ENCODE results near the gene ADPRHL1.

Gene ADPRHL1

DNA sequence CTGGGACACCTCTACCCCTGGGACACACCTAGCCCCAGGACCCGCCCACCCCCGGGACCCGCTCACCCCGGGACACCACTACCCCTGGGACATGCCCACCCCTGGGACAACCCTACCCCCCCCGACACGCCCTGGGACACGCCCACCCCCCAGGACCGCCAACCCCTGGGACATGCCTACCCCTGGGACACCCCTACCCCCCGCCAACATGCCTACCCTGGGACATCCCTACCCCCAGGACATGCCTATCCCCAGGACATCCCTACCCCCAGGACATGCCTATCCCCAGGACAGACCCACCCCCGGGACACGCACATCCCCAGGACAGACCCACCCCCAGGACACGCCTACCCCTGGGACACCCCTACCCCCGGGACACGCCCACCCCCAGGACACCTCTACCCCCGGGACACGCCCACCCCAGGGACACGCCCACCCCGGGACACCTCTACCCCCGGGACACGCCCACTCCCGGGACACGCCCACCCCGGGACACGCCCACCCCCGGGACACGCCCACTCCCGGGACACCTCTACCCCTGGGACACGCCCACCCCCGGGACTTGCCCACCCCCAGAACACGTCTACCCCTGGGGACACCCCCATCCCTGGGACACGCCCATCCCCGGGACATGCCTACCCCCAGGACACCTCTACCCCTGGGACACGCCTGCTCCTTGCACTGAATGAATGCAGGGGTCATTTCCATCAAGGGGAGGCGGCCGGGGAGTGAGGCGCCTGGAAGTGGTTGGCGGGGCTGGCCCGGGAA, 32.3 kb downstream of the ADPRHL1 start:
- no peak for TF ChIP-seq ZFX (IDR thresholded peaks at IDR 0.05; ENCODE audit: borderline replicate concordance)
- TF ChIP-seq, protein P1, sequence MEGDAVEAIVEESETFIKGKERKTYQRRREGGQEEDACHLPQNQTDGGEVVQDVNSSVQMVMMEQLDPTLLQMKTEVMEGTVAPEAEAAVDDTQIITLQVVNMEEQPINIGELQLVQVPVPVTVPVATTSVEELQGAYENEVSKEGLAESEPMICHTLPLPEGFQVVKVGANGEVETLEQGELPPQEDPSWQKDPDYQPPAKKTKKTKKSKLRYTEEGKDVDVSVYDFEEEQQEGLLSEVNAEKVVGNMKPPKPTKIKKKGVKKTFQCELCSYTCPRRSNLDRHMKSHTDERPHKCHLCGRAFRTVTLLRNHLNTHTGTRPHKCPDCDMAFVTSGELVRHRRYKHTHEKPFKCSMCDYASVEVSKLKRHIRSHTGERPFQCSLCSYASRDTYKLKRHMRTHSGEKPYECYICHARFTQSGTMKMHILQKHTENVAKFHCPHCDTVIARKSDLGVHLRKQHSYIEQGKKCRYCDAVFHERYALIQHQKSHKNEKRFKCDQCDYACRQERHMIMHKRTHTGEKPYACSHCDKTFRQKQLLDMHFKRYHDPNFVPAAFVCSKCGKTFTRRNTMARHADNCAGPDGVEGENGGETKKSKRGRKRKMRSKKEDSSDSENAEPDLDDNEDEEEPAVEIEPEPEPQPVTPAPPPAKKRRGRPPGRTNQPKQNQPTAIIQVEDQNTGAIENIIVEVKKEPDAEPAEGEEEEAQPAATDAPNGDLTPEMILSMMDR (IDR thresholded peaks at IDR 0.05): no peak
- no peak overlapping the region for H3K27ac ChIP-seq

DNA sequence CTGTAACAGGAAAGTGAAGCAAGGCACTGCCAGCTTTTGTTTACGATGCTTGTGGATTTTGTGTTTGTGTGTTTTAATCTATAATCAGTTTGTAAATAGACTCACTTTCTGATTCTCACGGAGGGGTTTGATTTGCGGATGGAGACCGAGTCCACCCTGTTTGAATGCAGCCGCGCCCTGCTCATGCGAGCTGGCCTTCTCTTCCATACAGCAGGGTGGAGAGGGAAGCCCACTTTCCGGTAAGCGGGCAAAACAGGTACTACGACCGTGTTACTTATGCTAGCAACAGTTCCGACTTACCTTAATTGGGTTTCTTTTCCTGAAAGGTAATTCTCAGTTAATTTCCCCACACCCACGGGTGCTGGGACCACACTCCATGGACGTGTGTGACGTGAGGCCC, 33.1 kb downstream of the ADPRHL1 start:
- TF ChIP-seq, protein P1 (IDR thresholded peaks at IDR 0.05): no peak
- TF ChIP-seq ZFX (IDR thresholded peaks at IDR 0.05; ENCODE audit: borderline replicate concordance): no peak
- H3K27ac ChIP-seq: no peak overlapping the region

DNA sequence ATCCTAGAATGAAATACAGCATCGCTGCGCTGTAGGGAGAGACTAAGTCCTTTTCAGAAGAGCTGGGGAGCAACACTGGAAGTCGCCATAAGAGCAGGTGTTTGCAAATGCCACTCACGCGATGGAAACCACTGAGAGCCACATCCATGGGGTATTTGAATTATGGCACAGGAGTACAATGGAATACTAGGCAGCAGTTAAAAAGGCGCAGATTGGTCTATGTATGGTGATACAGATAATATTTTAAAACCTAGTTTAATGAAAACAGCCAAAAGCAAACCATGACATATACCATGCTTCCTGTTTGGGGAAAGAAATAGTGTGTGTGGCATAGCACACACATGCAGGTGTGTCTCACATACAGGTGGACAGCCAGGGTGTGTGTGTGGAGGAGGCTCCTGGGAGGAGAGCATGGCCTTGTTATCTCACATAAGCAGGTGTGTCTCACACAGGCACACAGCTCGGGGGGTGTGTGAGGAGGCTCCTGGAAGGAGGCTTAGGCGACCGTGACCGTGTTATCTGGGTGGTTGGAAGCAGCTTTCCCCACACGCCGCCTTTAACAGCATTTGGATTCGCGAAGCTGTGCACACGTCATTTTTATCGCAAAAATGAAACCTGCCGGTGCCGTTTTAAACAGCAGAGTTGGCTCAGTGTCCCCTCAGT, 33.6 kb downstream of the ADPRHL1 start:
- H3K27ac ChIP-seq: no peak overlapping the region
- TF ChIP-seq, protein P1 (IDR thresholded peaks at IDR 0.05): no peak
- TF ChIP-seq ZFX (IDR thresholded peaks at IDR 0.05; ENCODE audit: borderline replicate concordance): no peak

DNA sequence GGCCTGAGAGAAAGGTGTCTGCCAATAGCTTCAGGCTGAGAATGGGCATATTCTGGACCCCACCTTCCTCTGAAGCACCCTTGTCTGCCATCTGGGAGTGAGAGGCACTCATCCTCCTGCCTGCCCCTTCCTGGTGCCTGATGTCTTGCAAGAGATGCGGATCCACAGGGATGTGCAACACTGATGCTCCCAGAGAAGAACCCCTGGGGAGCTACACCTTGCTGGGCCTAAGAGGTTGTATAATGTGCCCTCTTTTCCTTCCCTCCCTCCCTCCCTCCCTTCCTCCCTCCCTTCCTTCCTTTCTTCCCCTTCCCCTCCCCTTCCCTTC, 34.6 kb downstream of the ADPRHL1 start:
- TF ChIP-seq, protein P1 (IDR thresholded peaks at IDR 0.05): no peak
- no peak overlapping the region for H3K27ac ChIP-seq

DNA sequence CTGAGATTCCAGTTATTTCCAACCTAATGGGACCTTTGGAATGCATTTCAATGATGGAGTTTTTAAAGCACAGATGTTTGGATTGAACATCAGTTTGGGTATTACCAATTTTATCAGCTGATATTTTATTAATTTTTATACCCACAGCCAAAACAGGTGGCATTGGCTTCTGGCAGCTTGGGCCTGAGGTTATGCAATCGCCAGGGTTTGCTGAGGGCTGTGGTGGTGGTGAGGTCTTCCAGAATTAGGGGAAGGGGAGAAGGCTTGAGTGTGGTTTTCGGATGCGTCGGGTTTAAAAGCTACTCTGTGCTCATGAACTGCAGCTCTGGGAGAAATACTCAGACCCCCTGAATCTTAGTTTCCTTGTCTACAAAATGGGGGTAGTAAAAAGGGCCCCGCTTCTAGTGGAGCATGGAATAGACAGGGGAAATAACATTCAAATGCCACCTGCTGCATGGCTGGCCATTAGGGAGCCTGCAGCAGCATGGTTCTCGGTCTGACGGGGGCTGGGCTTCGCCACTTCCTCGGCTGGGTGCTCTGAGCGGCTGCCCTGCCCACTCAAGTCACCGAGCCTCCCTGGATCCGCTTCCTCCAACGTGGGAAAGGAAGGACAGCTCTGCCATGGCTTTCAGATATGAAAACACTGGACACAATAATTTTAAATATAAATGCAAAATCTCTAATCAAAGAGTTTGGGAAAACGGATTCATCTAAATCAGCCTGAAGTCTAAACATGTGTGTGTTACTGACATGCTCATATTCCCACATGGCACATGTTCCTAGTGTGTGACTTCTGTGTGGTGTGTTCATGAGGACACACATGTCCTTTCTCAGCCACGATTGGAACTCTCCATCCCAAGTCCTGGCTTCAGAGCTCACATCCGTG, 35.2 kb downstream of the ADPRHL1 start:
- no peak for TF ChIP-seq ZFX (IDR thresholded peaks at IDR 0.05; ENCODE audit: borderline replicate concordance)
- TF ChIP-seq, protein P1 (IDR thresholded peaks at IDR 0.05): no peak
- H3K27ac ChIP-seq: no peak overlapping the region

DNA sequence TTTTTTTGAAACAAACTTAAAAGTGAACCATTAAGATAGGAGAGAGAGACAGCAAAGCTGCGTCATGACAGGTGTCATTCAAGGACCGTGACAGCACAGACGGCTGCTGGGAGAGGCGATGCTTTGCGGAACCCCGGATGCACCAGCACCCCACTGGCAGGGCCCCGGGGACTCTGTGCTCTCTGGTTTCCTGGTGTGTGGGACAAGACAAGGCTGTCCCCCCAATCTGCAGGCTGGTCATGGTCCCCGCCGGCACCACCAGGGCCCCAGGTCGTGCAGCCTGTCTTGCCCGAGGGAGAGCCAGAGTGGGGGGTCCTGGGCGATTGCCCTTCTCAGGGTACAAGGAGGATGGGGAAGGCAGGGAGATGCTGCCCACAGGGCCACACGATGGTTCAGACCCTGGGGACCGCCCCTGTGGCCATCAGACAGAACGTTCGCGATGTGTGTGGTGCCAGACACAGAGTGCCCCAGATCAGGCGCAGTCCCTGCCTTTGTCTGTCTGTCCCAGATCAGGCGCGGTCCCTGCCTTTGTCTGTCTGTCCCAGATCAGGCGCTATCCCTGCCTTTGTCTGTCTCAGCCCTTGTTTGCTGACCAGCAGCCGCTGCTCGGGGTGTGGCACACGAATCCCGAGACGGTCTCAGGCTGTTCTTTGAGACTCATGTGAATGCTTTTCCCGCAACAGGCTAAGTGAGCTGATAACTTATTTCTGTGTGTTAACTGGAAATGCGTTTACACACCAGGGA, 36.1 kb downstream of the ADPRHL1 start:
- TF ChIP-seq, protein P1 (IDR thresholded peaks at IDR 0.05): no peak
- no peak for TF ChIP-seq ZFX (IDR thresholded peaks at IDR 0.05; ENCODE audit: borderline replicate concordance)
- H3K27ac ChIP-seq: no peak overlapping the region

Data from 22Rv1 (cell line).